Tibial nerve (tissue), 4 donors: ENCODE data around the gene MSRB3. TPM values are rescaled to one million over a fixed set of nuclear protein-coding genes. Genes with fewer than 3 reads are reported as not detected.

Source experiments
- DNase-seq, 2 donors: peaks; one replicate each; pipeline ENCODE4 v3.0.0-alpha.2; 2019; ENCODE audit warnings: low spot score in 2 of 2
- H3K27ac ChIP-seq, 4 donors: fragments of 200-600 bp; sonication (generic) in 3 of 4; one replicate each; pipeline ENCODE4 v1.5.1; 2017 to 2019; ENCODE audit warnings: mild to moderate bottlenecking in 1 of 4
- H3K27me3 ChIP-seq, 2 donors: fragments of 200-600 bp; sonication (generic) in 1 of 2; one replicate each; pipeline versions ENCODE4 v1.5.1 to v1.6.0; 2017 to 2019
- H3K36me3 ChIP-seq, 3 donors: fragments of 200-600 bp; sonication (generic); one replicate each; pipeline ENCODE4 v1.5.1; 2018 to 2019
- H3K4me1 ChIP-seq, 4 donors: fragments of 200-600 bp; sonication (generic) in 3 of 4; one replicate each; pipeline ENCODE4 v1.5.1; 2017 to 2019
- H3K4me3 ChIP-seq, 4 donors: fragments of 200-600 bp; sonication (generic) in 3 of 4; one replicate each; pipeline ENCODE4 v1.5.1; 2017 to 2019; ENCODE audit warnings: mild to moderate bottlenecking in 1 of 4, moderate library complexity in 1 of 4
- H3K9me3 ChIP-seq, 4 donors: fragments of 200-600 bp; sonication (generic) in 3 of 4; one replicate each; pipeline ENCODE4 v1.5.1; 2017 to 2019
- CTCF ChIP-seq, 5 experiments: fragments of 200-600 bp in 3 of 5; fragments of 450-650 bp in 2 of 5; sonication (generic) in 3 of 5; IDR thresholded peaks; one replicate each; pipeline ENCODE4 v1.5.1; 2016 to 2019; ENCODE audit warnings: antibody characterized with exemption in 5 of 5, mild to moderate bottlenecking in 3 of 5, moderate library complexity in 2 of 5
- EP300 ChIP-seq, 2 donors: sonication (generic); formaldehyde crosslinking; IDR thresholded peaks; one replicate each; pipeline ENCODE4 v1.6.1; 2017; ENCODE audit warnings: antibody characterized with exemption in 2 of 2, mild to moderate bottlenecking in 1 of 2
- POLR2A ChIP-seq, 2 donors: fragments of 450-650 bp; IDR thresholded peaks; one replicate each; pipeline ENCODE4 v1.6.1; 2017; ENCODE audit warnings: antibody characterized with exemption in 2 of 2, mild to moderate bottlenecking in 2 of 2, moderate library complexity in 2 of 2
- WGBS, 2 donors: methylation state at CpG; one replicate each; pipeline ENCODE4 v1.1.5; 2018; 5-methylcytosine and 5-hydroxymethylcytosine counted together
- total RNA-seq, 4 donors: library from RNA; depleted of rRNA; stranded (reverse); fragments of >200 nt; gene quantifications; one replicate each; pipeline ENCODE4 v1.1.0, GENCODE V29; 2016

Gene MSRB3
- total RNA-seq, 4 donors from 2014 or later, result 42.0 to 64.0 (median 47.9) TPM

- DNase-seq, result no peak
- Histone ChIP-seq H3K4me3 (no peak overlapping the region), H3K27ac (no peak overlapping the region), H3K36me3 (no peaks in the 10 kb centered on the region), H3K27me3 (no peaks in the 10 kb centered on the region), H3K9me3 (no peaks in the 10 kb centered on the region), H3K4me1 (peaks cover 0 to 2% (median 0%) of the 10 kb centered on the region in 4 donors)
- TF ChIP-seq CTCF (IDR thresholded peaks at IDR 0.05), result no peak
- TF ChIP-seq EP300 (IDR thresholded peaks at IDR 0.05), result no peak
- TF ChIP-seq POLR2A (IDR thresholded peaks at IDR 0.05), result no peak
Measured at GRCh38 chr12:65387396-65387795, 108.9 kb downstream of the MSRB3 start.

GRCh38 chr12:65389436-65389835 lies 111.0 kb downstream of the MSRB3 start:
- peaks cover 0 to 6% (median 0%) of the 10 kb centered on the region in 4 donors for H3K9me3 ChIP-seq
- no peaks in the 10 kb centered on the region for H3K27me3 ChIP-seq
- DNase-seq, result no peak
- peaks cover 0 to 4% (median 0%) of the 10 kb centered on the region in 4 donors for H3K4me1 ChIP-seq
- 66 to 82% methylated on average over 4 of the region's 4 CpGs for WGBS, 2 donors
- TF ChIP-seq CTCF (IDR thresholded peaks at IDR 0.05) (no peak), EP300 (IDR thresholded peaks at IDR 0.05) (no peak), POLR2A (IDR thresholded peaks at IDR 0.05) (no peak)
- no peaks in the 10 kb centered on the region for H3K36me3 ChIP-seq
- no peak overlapping the region for H3K4me3 ChIP-seq
- no peak overlapping the region for H3K27ac ChIP-seq

- DNase-seq, result no peak
- WGBS, 2 donors, result 62 to 73% methylated on average over 1 of the region's 1 CpG
- Histone ChIP-seq H3K36me3 (no peaks in the 10 kb centered on the region), H3K4me1 (peaks cover 0 to 4% (median 0%) of the 10 kb centered on the region in 4 donors), H3K27me3 (no peaks in the 10 kb centered on the region), H3K9me3 (peaks cover 0 to 16% (median 0%) of the 10 kb centered on the region in 4 donors), H3K4me3 (no peak overlapping the region), H3K27ac (no peak overlapping the region)
- TF ChIP-seq POLR2A (IDR thresholded peaks at IDR 0.05), result no peak
- TF ChIP-seq CTCF (IDR thresholded peaks at IDR 0.05), result no peak
- no peak for TF ChIP-seq EP300 (IDR thresholded peaks at IDR 0.05)
Measured at GRCh38 chr12:65391711-65392110, 113.2 kb downstream of the MSRB3 start.

GRCh38 chr12:65392491-65392890 lies 114.0 kb downstream of the MSRB3 start:
- peaks cover 0 to 16% (median 0%) of the 10 kb centered on the region in 4 donors for H3K9me3 ChIP-seq
- peaks cover 0 to 4% (median 0%) of the 10 kb centered on the region in 4 donors for H3K4me1 ChIP-seq
- WGBS, 2 donors, result 30 to 34% methylated on average over 5 of the region's 5 CpGs
- H3K4me3 ChIP-seq, result no peak overlapping the region
- no peaks in the 10 kb centered on the region for H3K27me3 ChIP-seq
- H3K27ac ChIP-seq, result no peak overlapping the region
- H3K36me3 ChIP-seq, result no peaks in the 10 kb centered on the region
- TF ChIP-seq POLR2A (IDR thresholded peaks at IDR 0.05) (no peak), CTCF (IDR thresholded peaks at IDR 0.05) (no peak), EP300 (IDR thresholded peaks at IDR 0.05) (no peak)
- DNase-seq, result no peak

GRCh38 chr12:65403188-65403587 lies 124.7 kb downstream of the MSRB3 start:
- peaks cover 0 to 40% (median 0%) of the 10 kb centered on the region in 4 donors for H3K9me3 ChIP-seq
- WGBS, 2 donors, result 87 to 95% methylated on average over 5 of the region's 5 CpGs
- peaks cover 0 to 27% (median 0%) of the 10 kb centered on the region in 3 donors for H3K36me3 ChIP-seq
- no peak for DNase-seq
- no peak for TF ChIP-seq EP300 (IDR thresholded peaks at IDR 0.05)
- no peak for TF ChIP-seq CTCF (IDR thresholded peaks at IDR 0.05)
- TF ChIP-seq POLR2A (IDR thresholded peaks at IDR 0.05), result no peak
- no peak overlapping the region for H3K4me3 ChIP-seq
- no peak overlapping the region for H3K27ac ChIP-seq
- no peaks in the 10 kb centered on the region for H3K4me1 ChIP-seq
- H3K27me3 ChIP-seq, result no peaks in the 10 kb centered on the region
